Prostate gland (tissue), 2 donors: ENCODE results near the gene NAA60.

Source experiments
- CTCF ChIP-seq, 4 experiments: fragments of 200-600 bp in 2 of 4; fragments of 450-650 bp in 2 of 4; sonication (generic) in 2 of 4; IDR thresholded peaks; 1 replicate in 3 of 4; 2 replicates in 1 of 4; pipeline ENCODE4 v1.5.1; 2016 to 2019; ENCODE audit warnings: antibody characterized with exemption in 4 of 4, mild to moderate bottlenecking in 2 of 4, moderate library complexity in 2 of 4
- POLR2A ChIP-seq: fragments of 450-650 bp; IDR thresholded peaks from one replicate; pipeline ENCODE4 v1.6.1; 2016; ENCODE audit warnings: antibody characterized with exemption, mild to moderate bottlenecking
- POLR2AphosphoS5 ChIP-seq: sonication (generic); formaldehyde crosslinking; IDR thresholded peaks from one replicate; pipeline ENCODE4 v1.6.1; 2017; ENCODE audit warnings: antibody characterized with exemption

- TF ChIP-seq POLR2A = no peak
- no peak for TF ChIP-seq CTCF (IDR thresholded peaks at IDR 0.05)
- TF ChIP-seq POLR2AphosphoS5 = no peak
Observed at GRCh38 chr16:3509470-3509928, 66.0 kb downstream of the NAA60 start.
